ENCODE data around the gene KCNC4.

DNA sequence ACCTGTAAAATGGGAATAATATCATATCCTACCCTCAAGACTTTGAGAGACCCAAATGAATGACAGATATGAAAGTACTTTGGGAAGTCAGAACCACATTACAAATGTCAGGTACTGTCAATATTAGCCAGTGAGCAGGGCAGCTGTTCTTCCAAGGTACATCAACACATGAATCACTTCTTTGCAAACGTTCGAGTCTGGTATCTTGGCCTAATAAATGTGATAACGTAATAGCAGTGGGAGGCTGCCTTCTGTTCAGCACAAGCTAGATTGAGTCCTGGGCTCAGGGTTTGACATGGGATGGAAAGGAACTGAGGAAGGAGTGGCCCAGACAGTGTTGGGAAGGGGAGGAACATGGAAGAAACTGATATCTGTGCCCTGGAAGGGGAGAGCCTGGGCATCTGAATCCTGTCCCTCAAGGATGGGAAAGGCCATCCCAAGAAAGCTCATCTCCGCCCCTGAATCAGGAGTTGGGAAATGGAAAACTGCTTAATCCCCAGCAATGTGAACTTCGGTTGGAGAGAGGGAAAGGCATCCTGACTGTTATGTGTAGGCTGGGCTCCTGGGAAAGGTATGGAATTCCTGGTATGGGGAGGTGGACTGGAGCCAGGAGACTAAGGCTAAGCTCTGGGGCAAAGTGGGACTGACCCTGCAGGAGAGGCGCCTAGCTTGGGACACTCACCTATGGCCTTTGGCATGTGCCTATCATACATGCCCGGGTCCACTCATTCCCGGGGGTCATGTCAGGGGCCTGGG, 14.3 kb downstream of the KCNC4 start:
- TF ChIP-seq, protein P1, sequence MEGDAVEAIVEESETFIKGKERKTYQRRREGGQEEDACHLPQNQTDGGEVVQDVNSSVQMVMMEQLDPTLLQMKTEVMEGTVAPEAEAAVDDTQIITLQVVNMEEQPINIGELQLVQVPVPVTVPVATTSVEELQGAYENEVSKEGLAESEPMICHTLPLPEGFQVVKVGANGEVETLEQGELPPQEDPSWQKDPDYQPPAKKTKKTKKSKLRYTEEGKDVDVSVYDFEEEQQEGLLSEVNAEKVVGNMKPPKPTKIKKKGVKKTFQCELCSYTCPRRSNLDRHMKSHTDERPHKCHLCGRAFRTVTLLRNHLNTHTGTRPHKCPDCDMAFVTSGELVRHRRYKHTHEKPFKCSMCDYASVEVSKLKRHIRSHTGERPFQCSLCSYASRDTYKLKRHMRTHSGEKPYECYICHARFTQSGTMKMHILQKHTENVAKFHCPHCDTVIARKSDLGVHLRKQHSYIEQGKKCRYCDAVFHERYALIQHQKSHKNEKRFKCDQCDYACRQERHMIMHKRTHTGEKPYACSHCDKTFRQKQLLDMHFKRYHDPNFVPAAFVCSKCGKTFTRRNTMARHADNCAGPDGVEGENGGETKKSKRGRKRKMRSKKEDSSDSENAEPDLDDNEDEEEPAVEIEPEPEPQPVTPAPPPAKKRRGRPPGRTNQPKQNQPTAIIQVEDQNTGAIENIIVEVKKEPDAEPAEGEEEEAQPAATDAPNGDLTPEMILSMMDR (IDR thresholded peaks at IDR 0.05), result no peak
- no peak for TF ChIP-seq POLR2A (IDR thresholded peaks at IDR 0.05)
